VCaP (cell line): Measurements from ENCODE around the gene ARSB.

Experiments
- H3K27ac ChIP-seq: fragments of 450-650 bp; 2 replicates; pipeline ENCODE4 v1.5.1; 2017
- CTCF ChIP-seq: fragments of 450-650 bp; conservative IDR thresholded peaks from 2 replicates; pipeline ENCODE4 v1.5.1; 2017; ENCODE audit warnings: mild to moderate bottlenecking, moderate library complexity

Gene ARSB

GRCh38 chr5:78979909-78980308 is 5.2 kb downstream of the ARSB start:
- no peak overlapping the region for H3K27ac ChIP-seq
- no peak for TF ChIP-seq CTCF

GRCh38 chr5:78979117-78979742 is 5.9 kb downstream of the ARSB start:
- no peak for TF ChIP-seq CTCF
- no peak overlapping the region for H3K27ac ChIP-seq

GRCh38 chr5:78975035-78975434 is 10.1 kb downstream of the ARSB start:
- peak overlapping the region; percentile 79 for H3K27ac ChIP-seq
- no peak for TF ChIP-seq CTCF

GRCh38 chr5:78974601-78975000 is 10.5 kb downstream of the ARSB start:
- H3K27ac ChIP-seq = peak overlapping the region; percentile 79
- TF ChIP-seq CTCF = no peak

- H3K27ac ChIP-seq = peak overlapping the region; percentile 79
- TF ChIP-seq CTCF = no peak
Observed at GRCh38 chr5:78974011-78974410, 11.1 kb downstream of the ARSB start.

- no peak for TF ChIP-seq CTCF
- peak overlapping the region; percentile 79 for H3K27ac ChIP-seq
Observed at GRCh38 chr5:78972654-78973428, 12.3 kb downstream of the ARSB start.

GRCh38 chr5:78971998-78972397 is 13.1 kb downstream of the ARSB start:
- no peak for TF ChIP-seq CTCF
- peak overlapping the region; percentile 79 for H3K27ac ChIP-seq
